SKM-1 (cell line): ENCODE data around the gene MAN2B2.
A peak's percentile ranks its signal among the peaks of the same experiment; 100 is the strongest.

Experiments used
- DNase-seq: peaks from one replicate; lab custom pipeline; 2025; ENCODE audit not compliant: unreplicated experiment; lab: John Stamatoyannopoulos, UW

MAN2B2 gene

GRCh38 chr4:6574747-6575502 lies at the start of gene MAN2B2:
Gene MAN2B2 (plus strand): TSS chr4:6575189. CDS start chr4:6575211, 22 bp downstream.
- DNase-seq = peak; percentile 78

DNA sequence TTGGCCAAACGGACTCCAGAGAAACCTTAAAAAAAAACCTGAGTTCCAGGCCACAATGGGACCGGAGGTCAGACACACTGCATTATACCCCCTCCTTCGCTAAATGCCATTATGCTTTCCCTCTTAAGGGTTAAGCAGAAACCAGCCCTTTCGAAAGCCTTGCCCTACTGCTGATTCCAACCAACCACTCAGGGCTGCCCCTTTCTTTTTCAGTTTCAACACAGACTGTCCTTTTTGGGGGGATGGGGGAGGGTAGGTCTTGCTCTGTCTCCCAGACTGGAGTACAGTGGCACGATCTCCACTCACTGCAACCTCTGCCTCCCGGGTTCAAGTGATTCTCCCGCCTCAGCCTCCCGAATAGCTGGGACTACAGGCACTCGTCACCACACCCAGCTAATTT lies 49.5 kb upstream of the MAN2B2 start:
- no peak for DNase-seq

GRCh38 chr4:6526156-6526555 lies 48.8 kb upstream of the MAN2B2 start:
- no peak for DNase-seq

DNA sequence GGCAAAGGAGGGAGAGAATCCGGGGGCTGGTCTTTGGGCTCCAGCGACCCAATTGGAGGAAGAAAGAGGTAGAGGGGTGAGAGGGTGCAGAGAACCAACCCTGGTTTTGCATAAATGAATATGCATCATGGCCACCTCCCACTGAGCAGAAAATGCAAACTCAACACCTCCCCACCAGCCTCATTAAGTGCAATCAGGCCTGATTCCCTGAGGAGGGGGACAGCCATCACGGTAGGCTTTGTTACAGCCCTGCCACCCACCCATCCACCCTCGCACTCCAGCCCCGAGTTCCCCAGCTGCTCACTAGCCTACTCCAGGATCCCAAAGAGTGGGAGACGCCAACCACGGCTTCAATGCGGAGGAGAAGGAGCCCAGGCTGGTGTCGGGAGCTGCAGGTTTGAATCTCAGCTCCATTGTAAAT lies 48.3 kb upstream of the MAN2B2 start:
- no peak for DNase-seq

DNA sequence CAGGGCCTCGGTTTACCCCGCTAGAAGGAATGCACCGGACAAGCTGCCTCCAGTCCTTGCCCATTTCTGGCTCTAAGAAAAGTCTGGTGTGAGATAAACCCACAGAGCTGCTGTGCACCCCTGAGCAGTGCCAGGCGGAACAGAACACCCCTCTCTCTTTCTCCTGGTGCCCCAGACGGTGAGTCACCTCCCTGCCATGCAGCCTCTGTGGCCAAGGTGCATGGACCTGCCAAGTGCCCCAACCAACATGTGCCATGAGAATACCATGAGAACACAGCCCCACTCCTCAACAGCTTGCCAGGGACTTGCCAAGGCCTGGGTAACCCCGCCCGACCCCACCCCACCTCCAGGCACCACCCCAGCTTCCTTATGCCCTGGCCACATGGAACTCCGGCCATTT lies 47.7 kb upstream of the MAN2B2 start:
- DNase-seq = no peak

GRCh38 chr4:6527683-6528595 lies 47.0 kb upstream of the MAN2B2 start:
- no peak for DNase-seq

DNA sequence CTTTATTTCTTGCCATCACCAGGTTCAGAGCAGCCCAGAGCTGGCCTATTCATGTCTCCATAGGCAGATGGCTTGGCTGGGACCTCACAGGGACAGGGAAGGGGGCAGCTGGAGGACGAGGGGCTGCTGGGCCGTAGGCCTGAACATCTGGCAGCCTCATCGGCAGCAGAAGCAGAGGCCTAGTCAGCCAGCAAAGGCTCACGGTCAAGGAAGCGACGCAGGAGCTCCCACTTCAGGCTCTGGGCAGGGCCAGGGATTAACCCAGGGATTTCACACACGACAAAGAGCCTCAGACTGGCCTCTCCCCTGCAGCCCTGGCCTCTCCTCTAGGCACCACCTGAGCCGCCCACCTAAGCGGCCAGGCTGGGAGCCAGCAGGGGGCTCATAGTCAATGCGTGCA lies 46.0 kb upstream of the MAN2B2 start:
- DNase-seq = no peak

- no peak for DNase-seq
Observed at GRCh38 chr4:6530301-6530700, 44.7 kb upstream of the MAN2B2 start.

- DNase-seq = no peak
Observed at GRCh38 chr4:6530964-6531363, 44.0 kb upstream of the MAN2B2 start.

DNA sequence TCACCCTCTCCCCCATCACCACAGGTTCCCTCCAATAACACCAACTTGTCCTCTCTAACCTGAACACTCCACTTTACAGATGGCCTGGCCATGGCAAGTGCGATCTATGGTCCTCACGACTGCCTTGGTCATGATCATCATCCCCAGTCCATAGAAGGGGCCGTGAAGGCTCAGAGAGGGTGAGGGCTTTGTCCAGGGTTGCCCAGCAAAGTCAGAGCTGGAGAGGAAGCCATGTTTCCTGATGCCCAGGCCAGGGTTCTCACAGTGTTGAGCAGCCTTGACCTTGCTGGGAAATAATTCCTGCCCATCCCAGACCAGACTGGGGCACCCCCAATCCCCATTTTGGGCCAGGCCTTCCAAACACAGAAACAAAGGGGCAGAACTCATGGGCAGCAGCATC lies 42.9 kb upstream of the MAN2B2 start:
- no peak for DNase-seq

DNA sequence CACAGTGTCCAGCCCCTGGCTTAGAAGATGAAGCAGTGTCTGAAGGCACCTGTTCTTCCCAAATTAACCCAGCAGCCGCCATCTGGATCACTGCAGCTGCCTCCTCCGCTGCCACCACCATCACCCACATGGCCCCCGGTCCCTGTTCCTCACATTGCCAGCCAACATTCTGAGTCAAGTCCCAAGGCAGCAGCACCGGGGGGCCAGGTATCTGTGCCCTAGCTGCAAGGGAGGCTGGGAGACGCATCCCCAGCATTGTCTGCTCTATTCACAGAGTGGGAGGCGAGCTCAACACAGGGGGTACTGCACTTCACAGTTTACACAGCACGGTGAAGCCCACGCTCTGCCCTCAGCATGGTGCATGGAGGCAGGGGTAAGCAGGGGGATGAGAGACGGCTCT lies 42.3 kb upstream of the MAN2B2 start:
- no peak for DNase-seq

GRCh38 chr4:6534050-6534449 lies 40.9 kb upstream of the MAN2B2 start:
- no peak for DNase-seq

DNA sequence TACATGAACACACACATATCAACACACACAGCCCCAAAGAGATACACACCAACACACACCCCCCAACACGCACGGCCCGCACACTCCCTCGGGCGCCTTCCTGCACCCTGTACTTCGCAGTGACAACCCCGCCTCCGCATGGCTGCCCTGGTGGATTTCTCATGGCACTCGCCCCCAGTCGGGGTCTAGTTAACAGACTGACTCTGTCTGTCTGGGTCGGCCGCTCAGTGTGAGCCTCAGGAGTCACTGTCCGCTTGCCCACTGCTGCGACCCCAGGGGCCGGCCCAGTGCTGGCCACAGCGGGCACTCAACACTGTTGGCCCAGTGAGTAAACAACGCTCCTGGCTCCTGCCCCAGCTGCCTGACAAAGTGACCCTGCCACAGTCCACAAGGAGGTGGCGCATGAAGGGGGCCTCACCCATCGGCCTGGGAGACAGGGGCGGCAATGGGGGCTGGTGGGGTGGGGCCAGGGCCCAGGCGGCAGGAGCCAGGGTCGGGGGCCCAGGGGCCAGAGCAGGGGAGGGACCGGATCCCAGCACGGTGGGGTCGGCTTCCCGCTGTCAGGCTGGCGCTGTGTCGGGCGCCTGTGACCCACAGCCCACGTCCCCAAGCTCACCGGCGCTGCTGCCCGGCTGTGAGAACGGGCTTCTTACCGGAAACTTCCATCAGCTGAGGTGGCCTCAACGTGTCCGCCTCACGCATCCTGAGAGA lies 40.2 kb upstream of the MAN2B2 start:
- no peak for DNase-seq

- DNase-seq = no peak
Observed at GRCh38 chr4:6535329-6535692, 39.7 kb upstream of the MAN2B2 start.

- DNase-seq = no peak
Observed at GRCh38 chr4:6535706-6536105, 39.3 kb upstream of the MAN2B2 start.

DNA sequence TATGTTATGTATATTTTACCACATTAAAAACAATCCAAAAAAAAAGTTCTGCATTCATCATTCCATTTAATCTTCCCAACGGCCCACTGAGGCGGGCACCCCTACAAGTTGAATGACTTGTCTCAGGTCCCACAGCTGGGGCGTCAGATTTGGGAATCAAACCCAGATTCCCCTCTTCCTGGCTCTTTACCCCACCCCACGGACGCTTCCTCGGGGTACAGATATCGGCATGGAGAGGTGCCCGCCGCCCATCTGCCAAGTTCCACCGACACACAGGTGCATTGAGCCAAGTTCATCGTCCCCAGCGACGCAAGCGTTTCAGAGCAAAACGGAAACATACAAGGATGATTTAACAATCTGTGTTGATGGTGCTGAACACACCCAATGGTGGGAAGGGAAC lies 36.9 kb upstream of the MAN2B2 start:
- no peak for DNase-seq

DNA sequence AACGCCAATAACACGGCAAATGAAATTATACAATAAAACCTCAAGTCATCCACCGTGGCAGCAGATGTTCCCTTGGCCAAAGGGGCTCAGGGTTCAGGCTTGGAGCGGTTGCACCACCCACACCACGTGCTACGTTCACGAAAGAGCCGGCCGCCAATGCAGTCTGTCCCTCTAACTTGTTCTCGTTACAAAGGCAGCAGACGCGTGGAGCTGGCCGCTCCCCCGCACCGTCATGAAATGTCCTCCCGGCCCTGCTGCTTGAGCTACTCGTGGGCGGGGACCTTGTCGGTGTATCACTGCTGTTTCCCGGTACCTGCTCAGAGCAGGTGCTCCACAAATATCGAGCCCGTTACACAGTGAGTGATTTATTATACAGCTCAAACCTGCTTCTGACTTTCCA lies 36.4 kb upstream of the MAN2B2 start:
- DNase-seq = no peak

DNA sequence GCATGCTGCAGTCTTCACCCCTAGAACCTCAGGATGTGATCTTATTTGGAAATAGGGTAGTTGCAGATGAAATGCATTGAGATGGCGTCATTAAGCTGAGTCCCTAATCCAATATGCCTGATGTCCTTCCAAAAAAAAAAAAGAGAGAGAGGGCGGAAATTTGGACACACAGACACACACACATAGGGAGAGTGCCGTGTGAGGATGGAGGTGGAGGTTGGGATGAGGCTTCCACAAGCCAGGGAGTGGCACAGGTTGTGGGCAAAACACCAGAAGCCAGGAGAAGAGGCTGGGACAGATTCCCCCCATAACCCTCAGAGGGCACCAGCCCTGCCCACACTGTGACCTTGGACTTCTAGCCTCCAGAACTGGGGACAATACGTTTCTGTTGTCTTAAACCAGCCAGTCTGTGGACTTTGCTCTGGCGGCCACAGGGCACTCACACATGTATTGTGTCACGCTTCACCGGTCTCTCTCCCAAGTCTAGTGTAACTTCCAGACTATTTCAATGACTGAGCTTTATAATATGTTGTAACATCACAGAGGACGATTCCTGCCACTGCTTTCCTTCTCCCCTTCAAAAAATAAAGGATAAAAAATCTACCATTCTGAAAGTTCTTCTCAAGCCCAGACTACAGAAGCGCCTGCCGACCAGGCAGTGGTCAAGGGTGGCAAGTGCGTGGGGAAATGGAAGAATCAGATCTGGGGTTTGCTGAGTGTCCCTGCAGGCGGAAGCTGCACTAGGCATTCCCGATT lies 35.8 kb upstream of the MAN2B2 start:
- no peak for DNase-seq

DNA sequence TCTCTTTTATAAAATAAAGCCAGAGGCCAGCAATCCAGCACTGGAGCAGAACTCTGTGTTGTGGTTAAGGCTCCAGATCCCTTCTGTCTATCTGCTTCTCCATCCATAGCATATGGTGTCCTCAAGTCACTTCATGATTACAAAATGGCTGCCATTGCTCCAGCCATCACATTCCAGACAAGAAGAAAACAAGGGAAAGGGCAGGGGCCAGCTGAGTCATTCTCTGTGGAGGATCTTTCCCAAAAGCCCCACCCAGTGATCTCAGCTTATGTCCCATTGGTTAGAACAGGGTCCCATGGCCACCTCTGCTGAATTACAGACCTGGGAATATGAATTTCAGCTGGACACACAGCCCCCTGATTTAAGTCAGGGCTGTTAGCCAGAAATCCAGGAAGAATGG lies 34.1 kb upstream of the MAN2B2 start:
- DNase-seq = no peak

DNA sequence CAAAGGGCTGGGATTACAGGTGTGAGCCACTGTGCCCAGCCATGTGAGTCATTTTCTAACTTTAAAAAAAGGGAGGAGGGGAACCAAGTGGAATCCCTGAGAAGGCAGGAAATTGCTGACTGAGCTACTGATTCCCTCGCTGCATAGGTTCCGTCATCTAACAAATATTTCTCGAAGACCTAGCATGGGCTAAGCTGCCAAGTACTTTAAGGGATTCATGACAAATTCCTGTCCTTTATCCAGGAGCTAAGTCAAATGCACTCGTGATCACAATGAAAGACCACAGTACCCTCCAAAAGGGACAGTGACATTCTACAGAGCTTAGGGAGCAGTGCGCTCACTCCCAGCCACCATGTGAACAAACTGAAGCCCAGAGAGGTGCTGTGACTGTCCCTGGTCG lies 33.2 kb upstream of the MAN2B2 start:
- DNase-seq = no peak

- no peak for DNase-seq
Observed at GRCh38 chr4:6542951-6543350, 32.0 kb upstream of the MAN2B2 start.
